HG02840 (cell line): ENCODE data around the gene PDRG1.
"Not testable (repeated sequence)": the region's sequence is repeated elsewhere in the genome, so short reads cannot be mapped to it uniquely, and the experiment has no call there.

ENCODE experiments used
- ATAC-seq: cut with Tn5 transposase; IDR thresholded peaks from one replicate; pipeline ENCODE4 v1.9.1; 2021; ENCODE audit warnings: mild to moderate bottlenecking, moderate library complexity, moderate number of reproducible peaks; ENCODE audit not compliant: unreplicated experiment, low FRiP score

PDRG1 gene

GRCh38 chr20:31929631-31930030 is 22.2 kb downstream of the PDRG1 start:
- ATAC-seq, result not testable (repeated sequence)

DNA sequence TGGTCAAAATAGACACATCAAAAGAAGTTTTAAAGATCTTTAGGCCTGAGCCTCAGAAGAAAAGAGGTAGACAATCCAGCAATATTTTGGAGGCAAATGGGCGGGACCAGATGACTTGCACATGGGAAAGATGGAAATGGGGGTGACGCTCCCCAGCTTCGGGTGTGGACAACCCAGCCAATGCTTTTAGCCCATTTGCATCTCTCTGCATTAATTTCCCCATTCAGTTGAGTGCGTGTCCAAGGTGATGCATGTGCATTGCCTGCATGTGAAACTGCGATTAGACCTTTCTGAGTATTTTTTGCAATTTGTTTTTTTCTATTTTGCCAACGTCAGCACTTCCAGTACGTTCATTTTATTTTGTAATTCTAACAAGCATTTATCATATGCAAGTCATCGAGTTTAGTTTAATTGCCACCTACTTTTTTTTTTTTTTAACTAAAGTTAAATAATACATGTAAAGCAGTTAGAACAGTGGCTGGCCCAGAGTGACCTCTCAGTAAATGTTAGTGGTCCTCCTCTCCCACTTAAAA is 24.2 kb downstream of the PDRG1 start:
- ATAC-seq, result no peak

GRCh38 chr20:31926493-31926892 is 25.4 kb downstream of the PDRG1 start:
- no peak for ATAC-seq

- ATAC-seq, result no peak
These were observed 26.2 kb downstream of the PDRG1 start for GRCh38 chr20:31925631-31926030.

DNA sequence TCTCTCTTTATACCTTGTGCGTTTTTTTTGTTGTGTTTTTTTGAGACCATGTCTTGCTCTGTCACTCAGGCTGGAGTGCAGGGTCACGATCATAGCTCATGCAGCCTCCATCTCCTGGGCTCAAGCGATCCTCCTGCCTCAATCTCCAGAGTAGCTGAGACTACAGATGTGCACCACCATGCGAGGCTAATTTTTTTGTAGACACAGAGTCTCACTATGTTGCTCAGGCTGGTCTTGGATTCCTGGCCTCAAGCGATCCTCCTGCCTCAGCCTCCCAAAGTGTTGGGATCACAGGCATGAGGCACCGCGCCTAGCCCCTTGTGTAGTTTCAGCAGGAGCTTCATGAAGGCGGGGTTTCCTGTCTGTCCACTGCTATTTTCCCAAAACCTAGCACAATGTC is 27.3 kb downstream of the PDRG1 start:
- no peak for ATAC-seq

DNA sequence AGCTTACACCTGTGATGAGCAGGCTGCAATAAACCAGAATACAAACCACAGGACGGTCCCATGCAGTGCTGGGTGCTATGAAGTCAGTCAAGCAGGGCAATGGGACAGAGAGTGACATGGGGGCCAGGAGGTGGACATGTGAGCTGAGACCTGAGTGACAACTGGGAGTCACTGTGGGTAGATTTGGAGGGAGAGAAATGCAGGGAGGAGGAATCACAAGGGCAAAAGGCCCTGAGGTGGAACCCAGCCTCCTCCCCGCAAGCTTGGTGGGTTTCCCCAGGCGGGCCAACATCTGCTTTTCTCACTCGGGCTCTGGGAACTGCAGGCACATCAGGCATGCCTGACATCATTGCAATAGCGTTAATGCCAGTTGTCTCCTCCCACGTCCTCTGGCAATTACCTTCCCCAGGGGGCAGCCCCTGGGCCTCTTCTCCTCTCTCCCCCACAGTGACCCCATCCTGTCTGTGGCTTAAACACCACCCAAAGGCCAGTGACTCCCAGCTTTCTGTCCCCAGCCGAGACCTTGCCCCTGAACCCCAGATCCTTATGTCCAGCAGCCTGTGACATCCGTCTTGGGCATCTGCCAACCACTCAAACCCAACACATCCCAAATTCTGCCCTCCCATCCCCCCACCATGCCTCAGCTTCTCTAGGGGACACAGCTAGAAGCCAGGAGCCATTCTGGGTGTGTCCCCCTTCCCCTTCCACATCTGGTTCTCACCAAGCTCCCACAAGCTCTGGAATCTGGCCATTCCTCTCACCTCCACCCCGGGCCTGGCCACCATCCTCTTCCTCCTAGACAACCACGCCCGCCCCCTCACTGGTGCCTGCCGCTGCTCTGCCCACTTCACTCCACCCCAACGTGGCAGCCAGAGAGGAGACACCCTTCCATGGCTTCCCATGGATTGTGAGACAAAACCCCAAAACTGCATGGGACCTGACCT is 28.2 kb downstream of the PDRG1 start:
- no peak for ATAC-seq

- no peak for ATAC-seq
These were observed 29.3 kb downstream of the PDRG1 start for GRCh38 chr20:31922588-31922987.

DNA sequence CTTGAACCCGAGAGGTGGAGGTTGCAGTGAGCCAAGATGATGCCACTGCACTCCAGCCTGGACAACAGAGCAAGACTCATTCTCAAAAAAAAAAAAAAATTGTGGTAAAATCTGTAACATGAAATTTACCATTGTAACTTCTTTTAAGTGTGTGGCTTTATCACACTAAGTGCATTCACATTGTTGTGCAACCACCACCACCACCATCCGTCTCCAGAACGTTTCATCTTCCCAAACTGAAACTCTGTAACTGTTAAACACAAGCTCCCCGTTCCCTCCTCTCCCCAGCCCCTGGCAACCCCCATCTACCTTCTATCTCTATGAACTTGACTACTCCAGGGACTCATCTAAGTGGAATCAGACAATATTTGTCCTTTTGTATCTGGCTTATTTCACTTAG is 29.7 kb downstream of the PDRG1 start:
- no peak for ATAC-seq

GRCh38 chr20:31921480-31921879 is 30.4 kb downstream of the PDRG1 start:
- ATAC-seq, result not testable (repeated sequence)

- ATAC-seq, result no peak
These were observed 31.5 kb downstream of the PDRG1 start for GRCh38 chr20:31920275-31920855.

- no peak for ATAC-seq
These were observed 32.3 kb downstream of the PDRG1 start for GRCh38 chr20:31919410-31920155.

- no peak for ATAC-seq
These were observed 33.3 kb downstream of the PDRG1 start for GRCh38 chr20:31918466-31919105.

GRCh38 chr20:31917962-31918412 is 33.9 kb downstream of the PDRG1 start:
- ATAC-seq, result not testable (repeated sequence)

DNA sequence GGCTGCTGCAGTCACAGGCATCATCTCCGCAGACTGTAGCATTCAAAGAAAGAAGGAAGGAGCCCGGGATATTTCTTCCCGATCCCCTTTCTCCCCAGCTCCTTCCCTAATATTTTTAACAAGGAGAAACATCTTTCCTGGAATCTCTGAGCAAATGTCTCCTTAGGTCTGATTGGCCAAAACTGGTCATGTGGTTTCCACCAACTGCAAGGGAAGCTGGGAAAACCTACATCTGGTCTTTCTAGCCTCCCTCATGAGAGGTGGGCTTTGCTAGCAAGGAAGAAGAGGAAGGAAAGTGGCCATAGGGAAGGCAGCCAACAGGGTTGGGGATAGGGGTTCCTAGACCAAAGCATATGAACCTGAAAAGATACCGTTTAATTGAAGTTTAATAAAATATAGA is 35.1 kb downstream of the PDRG1 start:
- no peak for ATAC-seq

DNA sequence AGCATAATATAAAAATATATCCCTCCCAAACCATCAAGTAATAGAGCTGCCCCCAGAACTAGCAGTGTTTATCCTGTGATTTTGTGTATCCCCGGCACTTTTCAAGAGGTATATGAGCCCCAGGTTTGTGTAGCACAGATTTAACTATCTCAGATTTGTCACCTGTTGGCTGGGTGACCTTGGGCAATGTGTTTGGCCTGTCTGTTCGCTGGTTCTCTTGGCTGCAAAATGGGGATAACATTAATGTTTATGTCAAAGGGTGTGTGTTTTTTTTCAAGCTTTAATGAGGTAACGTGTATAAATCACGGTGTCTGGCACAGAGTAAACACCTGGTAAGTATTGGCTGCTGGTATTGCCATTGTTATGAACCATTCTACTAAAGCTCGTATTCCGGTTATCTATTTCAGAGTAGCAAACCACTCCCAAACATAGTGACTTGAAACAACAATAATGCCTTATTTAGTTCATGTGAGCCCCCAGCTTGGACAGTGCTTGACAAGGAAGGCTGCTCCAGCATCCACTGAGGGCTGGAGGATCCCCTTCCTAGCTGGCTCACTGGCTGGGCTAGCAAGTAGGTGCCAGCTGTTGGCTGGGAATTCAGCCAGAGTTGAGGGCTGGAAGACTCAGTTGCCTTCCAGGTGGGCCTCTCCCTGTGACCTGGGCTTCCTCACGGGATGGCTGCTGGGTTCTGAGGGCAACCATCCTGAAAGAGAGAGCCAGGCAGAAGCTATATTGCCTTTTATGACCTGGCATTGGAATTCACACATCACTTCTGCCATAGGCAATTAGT is 36.2 kb downstream of the PDRG1 start:
- ATAC-seq, result no peak

DNA sequence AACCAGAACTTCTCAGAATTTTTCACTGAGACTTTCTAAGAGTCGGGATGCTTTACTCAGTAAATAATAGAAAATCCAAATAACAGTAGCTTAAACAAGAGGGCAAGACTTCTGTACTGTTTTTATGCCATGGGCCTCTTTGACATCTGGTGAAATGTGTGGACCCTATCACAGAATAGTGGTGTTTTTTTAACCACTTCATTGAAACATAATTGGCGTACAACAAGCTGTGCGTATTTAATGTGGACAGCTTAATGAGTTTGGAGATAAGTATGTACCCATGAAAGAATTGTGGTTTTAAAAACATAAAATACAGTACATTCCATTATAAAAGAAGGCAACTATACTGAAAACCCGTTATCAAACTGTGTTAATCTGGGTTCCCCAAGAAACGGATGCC is 37.7 kb downstream of the PDRG1 start:
- no peak for ATAC-seq

DNA sequence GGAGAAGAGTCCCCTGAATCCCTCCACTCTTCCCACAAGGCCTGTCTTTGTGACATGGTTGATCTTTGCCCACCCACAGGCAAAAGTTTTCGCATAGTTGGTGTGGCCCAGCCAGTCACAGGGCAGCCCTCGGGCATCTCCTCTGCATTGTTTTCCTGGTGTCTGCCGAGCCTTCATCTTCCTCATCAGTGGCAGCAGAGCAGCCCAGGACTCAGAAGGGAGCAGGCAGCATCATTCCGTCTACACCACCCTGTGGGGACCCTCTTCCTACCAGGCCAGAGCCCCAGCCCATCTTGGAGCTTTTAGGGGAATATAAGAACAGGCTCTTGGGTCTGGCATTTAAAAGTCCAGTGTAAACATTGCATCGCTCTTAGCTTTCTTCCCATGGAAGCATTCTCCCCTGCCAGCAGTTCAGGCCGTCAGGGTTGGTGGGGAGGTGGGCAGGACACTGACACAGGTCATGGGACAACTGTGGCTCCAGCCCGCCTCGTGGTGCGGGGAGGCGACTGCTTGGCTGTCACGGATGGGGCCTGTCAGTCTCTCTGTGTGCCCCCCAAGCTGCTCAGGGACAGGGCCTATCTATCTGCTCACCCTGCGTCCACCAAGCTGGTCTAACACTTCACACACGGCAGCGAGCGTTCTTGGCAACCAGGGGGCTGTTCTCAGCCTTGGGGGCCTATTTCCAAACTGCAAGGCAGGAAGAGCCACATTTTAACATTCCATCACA is 38.3 kb downstream of the PDRG1 start:
- ATAC-seq, result no peak

GRCh38 chr20:31910071-31910803 is 41.6 kb downstream of the PDRG1 start:
- ATAC-seq, result no peak
